ENCODE results near the gene ATG2A.

The ATG2A gene

GRCh38 chr11:64936539-64936938 is 19.5 kb upstream of the ATG2A start:
- no peak overlapping the region for H3K27ac ChIP-seq
- no peak for TF ChIP-seq CTCF (conservative IDR thresholded peaks at IDR 0.05)

- 0 out of 2 replicates have a peak, but pooled peaks have one; percentile 8 for TF ChIP-seq CTCF (conservative IDR thresholded peaks at IDR 0.05)
Measured at GRCh38 chr11:64935359-64936081, 18.5 kb upstream of the ATG2A start, which contains the start of gene GPHA2. GPHA2 (minus strand) TSS chr11:64935893; CDS start chr11:64935460, 433 bp downstream.

GRCh38 chr11:64934682-64935358 is 17.8 kb upstream of the ATG2A start:
- no peak for TF ChIP-seq CTCF (conservative IDR thresholded peaks at IDR 0.05)
- no peak overlapping the region for H3K27ac ChIP-seq

More at GRCh38 chr11:64935359-64936081, 18.5 kb upstream of the ATG2A start, which contains the start of gene GPHA2:
- peak within 1 kb of the TSS; percentile 3; the same call in 1 of the 2 replicates for H3K27ac ChIP-seq

- H3K27ac ChIP-seq = no peak overlapping the region
- no peak for TF ChIP-seq CTCF (conservative IDR thresholded peaks at IDR 0.05)
Measured at GRCh38 chr11:64933935-64934681, 17.1 kb upstream of the ATG2A start.

GRCh38 chr11:64933213-64933934 is 16.4 kb upstream of the ATG2A start:
- no peak for TF ChIP-seq CTCF (conservative IDR thresholded peaks at IDR 0.05)
- H3K27ac ChIP-seq = no peak overlapping the region

- no peak for TF ChIP-seq CTCF (conservative IDR thresholded peaks at IDR 0.05)
- no peak overlapping the region for H3K27ac ChIP-seq
Measured at GRCh38 chr11:64932324-64932723, 15.3 kb upstream of the ATG2A start.

Data from VCaP (cell line).